ENCODE measurements around the gene SENP1. TPM values are rescaled to one million over a fixed set of nuclear protein-coding genes. Genes with fewer than 3 reads are reported as not detected.
"Not testable (repeated sequence)": the region's sequence is repeated elsewhere in the genome, so short reads cannot be mapped to it uniquely, and the experiment has no call there.

SENP1 gene
- total RNA-seq, 4 donors from 2014 or later: 7.8 to 19.1 (median 16.5) TPM

DNA sequence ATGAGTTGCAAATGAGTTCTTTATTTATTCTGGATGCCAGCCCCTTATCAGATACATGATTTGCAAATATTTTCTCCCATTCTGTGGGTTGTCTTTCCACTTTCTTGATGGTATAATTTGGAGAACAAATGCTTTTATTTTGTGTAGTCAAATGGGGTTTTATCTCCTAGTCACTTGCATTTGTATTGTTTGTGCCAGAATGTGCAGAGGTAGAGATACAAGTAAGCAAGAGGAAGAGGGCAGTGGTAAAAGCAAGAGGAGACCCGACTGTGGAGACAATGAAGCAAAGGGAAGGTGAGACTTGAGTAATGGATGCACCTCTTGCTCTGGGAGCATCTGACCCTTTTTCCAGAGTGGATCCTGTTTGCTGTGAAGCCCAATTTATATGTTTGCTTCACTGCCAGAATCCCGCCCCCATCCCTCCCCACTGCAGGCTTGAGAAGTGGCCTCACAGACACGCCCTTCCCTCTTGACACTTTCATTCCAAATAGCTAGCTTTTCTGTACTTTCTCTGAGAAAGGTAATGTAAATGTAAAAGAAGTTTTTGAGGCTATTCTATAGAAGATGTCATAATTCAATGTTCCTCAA lies 12.5 kb upstream of the SENP1 start:
- intact Hi-C loops (cut with DNase I): no loop called here
- Histone ChIP-seq H3K27me3 (peaks cover 0 to 1% (median 0%) of the 10 kb centered on the region in 4 donors), H3K27ac (peak overlapping the region in 1 of 4 donors; percentile 77), H3K4me3 (peak overlapping the region in 3 of 4 donors; percentile 55 to 87 (median 69)), H3K36me3 (peaks cover 0 to 8% (median 5%) of the 10 kb centered on the region in 3 donors), H3K4me1 (peaks cover 6 to 34% (median 7%) of the 10 kb centered on the region in 3 donors), H3K9me3 (no peaks in the 10 kb centered on the region)
- TF ChIP-seq, protein P1, sequence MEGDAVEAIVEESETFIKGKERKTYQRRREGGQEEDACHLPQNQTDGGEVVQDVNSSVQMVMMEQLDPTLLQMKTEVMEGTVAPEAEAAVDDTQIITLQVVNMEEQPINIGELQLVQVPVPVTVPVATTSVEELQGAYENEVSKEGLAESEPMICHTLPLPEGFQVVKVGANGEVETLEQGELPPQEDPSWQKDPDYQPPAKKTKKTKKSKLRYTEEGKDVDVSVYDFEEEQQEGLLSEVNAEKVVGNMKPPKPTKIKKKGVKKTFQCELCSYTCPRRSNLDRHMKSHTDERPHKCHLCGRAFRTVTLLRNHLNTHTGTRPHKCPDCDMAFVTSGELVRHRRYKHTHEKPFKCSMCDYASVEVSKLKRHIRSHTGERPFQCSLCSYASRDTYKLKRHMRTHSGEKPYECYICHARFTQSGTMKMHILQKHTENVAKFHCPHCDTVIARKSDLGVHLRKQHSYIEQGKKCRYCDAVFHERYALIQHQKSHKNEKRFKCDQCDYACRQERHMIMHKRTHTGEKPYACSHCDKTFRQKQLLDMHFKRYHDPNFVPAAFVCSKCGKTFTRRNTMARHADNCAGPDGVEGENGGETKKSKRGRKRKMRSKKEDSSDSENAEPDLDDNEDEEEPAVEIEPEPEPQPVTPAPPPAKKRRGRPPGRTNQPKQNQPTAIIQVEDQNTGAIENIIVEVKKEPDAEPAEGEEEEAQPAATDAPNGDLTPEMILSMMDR (IDR thresholded peaks at IDR 0.05): no peak
- TF ChIP-seq POLR2A (IDR thresholded peaks at IDR 0.05): no peak
- DNase-seq: no peak
- WGBS, 2 donors: 22 to 30% methylated on average over 3 of the region's 3 CpGs

DNA sequence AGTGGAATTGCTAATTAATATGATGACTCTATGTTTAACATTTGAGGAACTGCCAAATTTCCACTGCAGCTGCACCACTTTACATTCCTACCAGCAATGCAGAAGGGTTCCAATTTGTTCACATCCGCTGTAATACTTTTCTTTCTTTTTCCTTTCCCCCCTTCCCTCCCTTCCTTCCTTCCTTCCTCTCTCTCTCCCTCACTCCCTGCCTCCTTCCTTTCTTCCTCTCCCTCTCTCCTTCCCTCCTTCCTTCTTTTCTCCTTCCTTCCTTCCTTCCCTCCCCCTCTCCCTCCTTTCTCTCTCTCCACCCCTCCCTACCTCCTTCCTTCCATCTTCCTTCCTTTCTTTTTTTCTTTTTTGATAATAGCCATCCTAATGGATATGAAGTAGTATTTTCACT lies 10.1 kb upstream of the SENP1 start:
- intact Hi-C loops (cut with DNase I): no loop called here
- no peak for DNase-seq
- WGBS, 2 donors: 86 to 96% methylated on average over 1 of the region's 1 CpG
- Histone ChIP-seq H3K9me3 (no peaks in the 10 kb centered on the region), H3K4me3 (no peak overlapping the region), H3K4me1 (peaks cover 2 to 27% (median 6%) of the 10 kb centered on the region in 3 donors), H3K27me3 (peaks cover 0 to 3% (median 0%) of the 10 kb centered on the region in 4 donors), H3K27ac (no peak overlapping the region), H3K36me3 (no peaks in the 10 kb centered on the region)
- TF ChIP-seq, protein P1 (IDR thresholded peaks at IDR 0.05): no peak
- no peak for TF ChIP-seq POLR2A (IDR thresholded peaks at IDR 0.05)

- intact Hi-C loops (cut with DNase I); H3K27ac ChIP-seq; DNase-seq; H3K4me1 ChIP-seq; H3K9me3 ChIP-seq; H3K4me3 ChIP-seq; H3K36me3 ChIP-seq; H3K27me3 ChIP-seq: not testable (repeated sequence)
- WGBS, 2 donors: 92 to 97% methylated on average over 5 of the region's 5 CpGs
Measured at GRCh38 chr12:48111312-48111693, 5.4 kb upstream of the SENP1 start.

GRCh38 chr12:48110691-48111311 lies 4.9 kb upstream of the SENP1 start:
- DNase-seq: no peak
- 50 to 100% methylated on average over 1 of the region's 1 CpG for WGBS, 2 donors
- H3K4me3 ChIP-seq: no peak overlapping the region
- peaks cover 0 to 3% (median 0%) of the 10 kb centered on the region in 4 donors for H3K27me3 ChIP-seq
- TF ChIP-seq, protein P1 (IDR thresholded peaks at IDR 0.05): no peak
- no peak for TF ChIP-seq POLR2A (IDR thresholded peaks at IDR 0.05)
- no peaks in the 10 kb centered on the region for H3K36me3 ChIP-seq
- peaks cover 6 to 9% (median 8%) of the 10 kb centered on the region in 3 donors for H3K4me1 ChIP-seq
- H3K27ac ChIP-seq: no peak overlapping the region
- H3K9me3 ChIP-seq: no peaks in the 10 kb centered on the region
- intact Hi-C loops (cut with DNase I): no loop called here

GRCh38 chr12:48109424-48109823 lies 3.5 kb upstream of the SENP1 start:
- no peak overlapping the region for H3K4me3 ChIP-seq
- DNase-seq: no peak

More at GRCh38 chr12:48109424-48109823, 3.5 kb upstream of the SENP1 start:
- intact Hi-C loops (cut with DNase I): no loop called here
- Histone ChIP-seq H3K9me3 (no peaks in the 10 kb centered on the region), H3K27me3 (peaks cover 0 to 3% (median 0%) of the 10 kb centered on the region in 4 donors), H3K27ac (no peak overlapping the region), H3K4me1 (peaks cover 14 to 18% (median 14%) of the 10 kb centered on the region in 3 donors), H3K36me3 (no peaks in the 10 kb centered on the region)
- no peak for TF ChIP-seq POLR2A (IDR thresholded peaks at IDR 0.05)
- TF ChIP-seq, protein P1 (IDR thresholded peaks at IDR 0.05): no peak
